ENCODE results near the gene USP3.
A peak's percentile ranks its signal among the peaks of the same experiment; 100 is the strongest.

USP3 gene

GRCh38 chr15:63544258-63545026, 40.0 kb downstream of the USP3 start:
- TF ChIP-seq CTCF (conservative IDR thresholded peaks at IDR 0.05; ENCODE audit: low read depth, low read length): no peak
- no peak for DNase-seq (ENCODE audit: low read depth)
- no peak overlapping the region for H3K4me3 ChIP-seq (ENCODE audit: low read length)

- no peak overlapping the region for H3K4me3 ChIP-seq (ENCODE audit: low read length)
- TF ChIP-seq CTCF (conservative IDR thresholded peaks at IDR 0.05; ENCODE audit: low read depth, low read length): no peak
- DNase-seq (ENCODE audit: low read depth): no peak
These were observed 41.1 kb downstream of the USP3 start for GRCh38 chr15:63545520-63545919.

GRCh38 chr15:63551400-63551799, 47.0 kb downstream of the USP3 start:
- no peak overlapping the region for H3K4me3 ChIP-seq (ENCODE audit: low read length)
- TF ChIP-seq CTCF (conservative IDR thresholded peaks at IDR 0.05; ENCODE audit: low read depth, low read length): no peak
- no peak for DNase-seq (ENCODE audit: low read depth)

- DNase-seq (ENCODE audit: low read depth): peak; percentile 99
- peak overlapping the region; percentile 29 for H3K4me3 ChIP-seq (ENCODE audit: low read length)
- no peak for TF ChIP-seq CTCF (conservative IDR thresholded peaks at IDR 0.05; ENCODE audit: low read depth, low read length)
These were observed 49.0 kb downstream of the USP3 start for GRCh38 chr15:63553388-63553791.

GRCh38 chr15:63554337-63554927, 50.0 kb downstream of the USP3 start:
- TF ChIP-seq CTCF (conservative IDR thresholded peaks at IDR 0.05; ENCODE audit: low read depth, low read length): no peak
- no peak overlapping the region for H3K4me3 ChIP-seq (ENCODE audit: low read length)
- DNase-seq (ENCODE audit: low read depth): no peak

GRCh38 chr15:63555507-63555906, 51.1 kb downstream of the USP3 start:
- no peak for DNase-seq (ENCODE audit: low read depth)
- no peak for TF ChIP-seq CTCF (conservative IDR thresholded peaks at IDR 0.05; ENCODE audit: low read depth, low read length)
- no peak overlapping the region for H3K4me3 ChIP-seq (ENCODE audit: low read length)

- DNase-seq (ENCODE audit: low read depth): no peak
- TF ChIP-seq CTCF (conservative IDR thresholded peaks at IDR 0.05; ENCODE audit: low read depth, low read length): no peak
- no peak overlapping the region for H3K4me3 ChIP-seq (ENCODE audit: low read length)
These were observed 51.9 kb downstream of the USP3 start for GRCh38 chr15:63556246-63556645.
